ENCODE measurements around the gene ZNF451.

DNA sequence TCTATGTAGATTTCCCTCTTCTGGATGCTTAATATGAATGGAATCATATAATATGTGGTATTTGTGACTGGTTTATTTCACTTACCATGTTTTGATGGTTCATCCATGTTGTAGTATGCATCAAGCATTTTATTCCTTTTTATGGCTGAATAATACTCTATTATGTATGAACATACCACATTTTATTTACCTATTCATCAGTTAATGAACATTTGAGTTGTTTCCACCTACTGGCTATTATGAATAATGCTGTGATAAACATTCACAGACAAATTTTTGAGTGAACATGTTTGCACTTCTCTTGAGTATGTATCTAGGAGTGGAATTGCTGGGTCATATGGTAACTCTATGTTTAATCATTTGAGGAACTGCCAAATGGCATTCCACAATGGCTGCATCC, 14.9 kb upstream of the ZNF451 start:
- TF ChIP-seq POLR2AphosphoS5 (IDR thresholded peaks at IDR 0.05; ENCODE audit: low read depth, low read length) (no peak), SIN3A (IDR thresholded peaks at IDR 0.05; ENCODE audit: borderline replicate concordance, insufficient read depth, low read length) (no peak)
- TF ChIP-seq, protein P1, sequence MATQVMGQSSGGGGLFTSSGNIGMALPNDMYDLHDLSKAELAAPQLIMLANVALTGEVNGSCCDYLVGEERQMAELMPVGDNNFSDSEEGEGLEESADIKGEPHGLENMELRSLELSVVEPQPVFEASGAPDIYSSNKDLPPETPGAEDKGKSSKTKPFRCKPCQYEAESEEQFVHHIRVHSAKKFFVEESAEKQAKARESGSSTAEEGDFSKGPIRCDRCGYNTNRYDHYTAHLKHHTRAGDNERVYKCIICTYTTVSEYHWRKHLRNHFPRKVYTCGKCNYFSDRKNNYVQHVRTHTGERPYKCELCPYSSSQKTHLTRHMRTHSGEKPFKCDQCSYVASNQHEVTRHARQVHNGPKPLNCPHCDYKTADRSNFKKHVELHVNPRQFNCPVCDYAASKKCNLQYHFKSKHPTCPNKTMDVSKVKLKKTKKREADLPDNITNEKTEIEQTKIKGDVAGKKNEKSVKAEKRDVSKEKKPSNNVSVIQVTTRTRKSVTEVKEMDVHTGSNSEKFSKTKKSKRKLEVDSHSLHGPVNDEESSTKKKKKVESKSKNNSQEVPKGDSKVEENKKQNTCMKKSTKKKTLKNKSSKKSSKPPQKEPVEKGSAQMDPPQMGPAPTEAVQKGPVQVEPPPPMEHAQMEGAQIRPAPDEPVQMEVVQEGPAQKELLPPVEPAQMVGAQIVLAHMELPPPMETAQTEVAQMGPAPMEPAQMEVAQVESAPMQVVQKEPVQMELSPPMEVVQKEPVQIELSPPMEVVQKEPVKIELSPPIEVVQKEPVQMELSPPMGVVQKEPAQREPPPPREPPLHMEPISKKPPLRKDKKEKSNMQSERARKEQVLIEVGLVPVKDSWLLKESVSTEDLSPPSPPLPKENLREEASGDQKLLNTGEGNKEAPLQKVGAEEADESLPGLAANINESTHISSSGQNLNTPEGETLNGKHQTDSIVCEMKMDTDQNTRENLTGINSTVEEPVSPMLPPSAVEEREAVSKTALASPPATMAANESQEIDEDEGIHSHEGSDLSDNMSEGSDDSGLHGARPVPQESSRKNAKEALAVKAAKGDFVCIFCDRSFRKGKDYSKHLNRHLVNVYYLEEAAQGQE (IDR thresholded peaks at IDR 0.05; ENCODE audit: insufficient read depth in 1 of 2, low read depth in 2 of 2, low read length in 2 of 2) = no peak

Data from PFSK-1 (cell line).